ENCODE data around the gene CD300A. TPM values are rescaled to one million over a fixed set of nuclear protein-coding genes. Genes with fewer than 3 reads are reported as not detected.

The CD300A gene
- total and polyA plus RNA-seq, 11 donors, result 0.64 to 23.2 (median 1.6) TPM

- peak overlapping the region; percentile 21 to 99 (median 92) for H3K27ac ChIP-seq
- H3K27me3 ChIP-seq, result peaks cover 0 to 5% (median 0%) of the 10 kb centered on the region in 9 donors
- intact Hi-C loops (cut with DNase I), result loop anchor here in 6 of 10 donors (5.0 to 10.0 kb wide), 5 partner anchors 148 to 248 kb away; partner anchors contain the start of genes TTYH2 (in 4 of the 6) and RPL38 (in 2 of the 6)
- 51 to 63% (median 59%) methylated on average over 15 to 22 of the region's 22 CpGs for WGBS, 4 donors
- H3K4me3 ChIP-seq, result peak overlapping the region in 10 of 12 donors; percentile 36 to 57 (median 52)
- peaks cover 0 to 3% (median 0%) of the 10 kb centered on the region in 9 donors for H3K36me3 ChIP-seq
- TF ChIP-seq POLR2A (IDR thresholded peaks at IDR 0.05) (no peak), CTCF (IDR thresholded peaks at IDR 0.05) (no peak)
- DNase-seq (peak in 2 of 5 donors; percentile 48 to 67), ATAC-seq (no peak)
- H3K4me1 ChIP-seq, result peaks cover 8 to 74% (median 40%) of the 10 kb centered on the region in 12 donors
- no peaks in the 10 kb centered on the region for H3K9me3 ChIP-seq
These were observed 13.4 kb upstream of the CD300A start for GRCh38 chr17:74452841-74453661.

- H3K9me3 ChIP-seq, result no peaks in the 10 kb centered on the region
- WGBS, 4 donors, result 2 to 6% (median 3%) methylated on average over 9 to 43 of the region's 43 CpGs
These were observed 12.7 kb upstream of the CD300A start for GRCh38 chr17:74453665-74454196.

GRCh38 chr17:74454197-74455024 lies 12.0 kb upstream of the CD300A start:
- DNase-seq, result peak in 3 of 5 donors; percentile 96 to 97 (median 96)
- TF ChIP-seq POLR2A (IDR thresholded peaks at IDR 0.05) (peak; percentile 59 to 69), CTCF (IDR thresholded peaks at IDR 0.05) (peak in 7 of 12 donors; percentile 1 to 42 (median 30))
- Histone ChIP-seq H3K36me3 (no peaks in the 10 kb centered on the region), H3K27ac (peak overlapping the region; percentile 64 to 99 (median 92)), H3K9me3 (no peaks in the 10 kb centered on the region), H3K4me1 (peaks cover 8 to 67% (median 40%) of the 10 kb centered on the region in 12 donors), H3K4me3 (peak overlapping the region; percentile 6 to 57 (median 50)), H3K27me3 (peaks cover 0 to 5% (median 0%) of the 10 kb centered on the region in 9 donors)
- ATAC-seq, result peak; percentile 88 to 97 (median 94)
- intact Hi-C loops (cut with DNase I), result loop anchor here in 6 of 10 donors (1.0 to 10.0 kb wide), 8 partner anchors 22 to 250 kb away; partner anchors contain the start of genes TTYH2 (in 4 of the 6), RPL38 (in 2 of the 6) and GPRC5C (in 1 of the 6)
- 7 to 15% (median 9%) methylated on average over 15 to 40 of the region's 40 CpGs; no CpG with 5 or more reads in 1 of the 4 donors for WGBS, 4 donors

More at GRCh38 chr17:74453665-74454196, 12.7 kb upstream of the CD300A start:
- peak overlapping the region in 11 of 12 donors; percentile 36 to 57 (median 51) for H3K4me3 ChIP-seq
- no peaks in the 10 kb centered on the region for H3K36me3 ChIP-seq
- peak in 2 of 4 donors; percentile 1 for ATAC-seq
- peaks cover 0 to 5% (median 0%) of the 10 kb centered on the region in 9 donors for H3K27me3 ChIP-seq
- peak overlapping the region; percentile 21 to 99 (median 92) for H3K27ac ChIP-seq
- intact Hi-C loops (cut with DNase I), result loop anchor here in 6 of 10 donors (1.0 to 10.0 kb wide), 7 partner anchors 21 to 249 kb away; partner anchors contain the start of genes TTYH2 (in 4 of the 6), RPL38 (in 2 of the 6) and GPRC5C (in 1 of the 6)
- DNase-seq, result peak in 2 of 5 donors; percentile 95 to 96
- TF ChIP-seq POLR2A (IDR thresholded peaks at IDR 0.05), result no peak
- peak in 2 of 12 donors; percentile 9 to 14 for TF ChIP-seq CTCF (IDR thresholded peaks at IDR 0.05)
- H3K4me1 ChIP-seq, result peaks cover 8 to 67% (median 40%) of the 10 kb centered on the region in 12 donors
